ENCODE measurements around the gene THAP10.

DNA sequence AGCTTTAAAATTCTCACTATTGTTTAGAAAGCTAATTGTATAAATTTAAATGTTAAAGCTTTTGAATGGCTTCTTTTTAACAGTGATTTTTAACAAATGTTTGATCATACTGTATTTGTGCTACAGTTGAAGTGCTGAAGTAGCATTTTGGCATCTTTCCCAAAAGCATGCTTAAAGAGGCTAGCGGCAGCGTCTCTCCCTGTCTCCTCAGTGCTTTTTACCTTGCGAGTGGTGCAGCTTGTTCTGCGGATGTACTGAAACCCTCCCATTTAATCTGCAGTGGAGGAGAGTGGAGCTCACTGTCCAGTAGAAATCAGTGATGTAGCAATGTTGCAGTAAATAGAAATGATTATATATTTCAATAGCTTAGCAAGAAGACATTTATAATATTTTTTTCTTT lies 44.1 kb upstream of the THAP10 start:
- TF ChIP-seq, protein P1, sequence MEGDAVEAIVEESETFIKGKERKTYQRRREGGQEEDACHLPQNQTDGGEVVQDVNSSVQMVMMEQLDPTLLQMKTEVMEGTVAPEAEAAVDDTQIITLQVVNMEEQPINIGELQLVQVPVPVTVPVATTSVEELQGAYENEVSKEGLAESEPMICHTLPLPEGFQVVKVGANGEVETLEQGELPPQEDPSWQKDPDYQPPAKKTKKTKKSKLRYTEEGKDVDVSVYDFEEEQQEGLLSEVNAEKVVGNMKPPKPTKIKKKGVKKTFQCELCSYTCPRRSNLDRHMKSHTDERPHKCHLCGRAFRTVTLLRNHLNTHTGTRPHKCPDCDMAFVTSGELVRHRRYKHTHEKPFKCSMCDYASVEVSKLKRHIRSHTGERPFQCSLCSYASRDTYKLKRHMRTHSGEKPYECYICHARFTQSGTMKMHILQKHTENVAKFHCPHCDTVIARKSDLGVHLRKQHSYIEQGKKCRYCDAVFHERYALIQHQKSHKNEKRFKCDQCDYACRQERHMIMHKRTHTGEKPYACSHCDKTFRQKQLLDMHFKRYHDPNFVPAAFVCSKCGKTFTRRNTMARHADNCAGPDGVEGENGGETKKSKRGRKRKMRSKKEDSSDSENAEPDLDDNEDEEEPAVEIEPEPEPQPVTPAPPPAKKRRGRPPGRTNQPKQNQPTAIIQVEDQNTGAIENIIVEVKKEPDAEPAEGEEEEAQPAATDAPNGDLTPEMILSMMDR (IDR thresholded peaks at IDR 0.05; ENCODE audit: insufficient read depth, low read length): no peak
- TF ChIP-seq POLR2AphosphoS5 (IDR thresholded peaks at IDR 0.05; ENCODE audit: low read depth): no peak
- TF ChIP-seq, protein P2, sequence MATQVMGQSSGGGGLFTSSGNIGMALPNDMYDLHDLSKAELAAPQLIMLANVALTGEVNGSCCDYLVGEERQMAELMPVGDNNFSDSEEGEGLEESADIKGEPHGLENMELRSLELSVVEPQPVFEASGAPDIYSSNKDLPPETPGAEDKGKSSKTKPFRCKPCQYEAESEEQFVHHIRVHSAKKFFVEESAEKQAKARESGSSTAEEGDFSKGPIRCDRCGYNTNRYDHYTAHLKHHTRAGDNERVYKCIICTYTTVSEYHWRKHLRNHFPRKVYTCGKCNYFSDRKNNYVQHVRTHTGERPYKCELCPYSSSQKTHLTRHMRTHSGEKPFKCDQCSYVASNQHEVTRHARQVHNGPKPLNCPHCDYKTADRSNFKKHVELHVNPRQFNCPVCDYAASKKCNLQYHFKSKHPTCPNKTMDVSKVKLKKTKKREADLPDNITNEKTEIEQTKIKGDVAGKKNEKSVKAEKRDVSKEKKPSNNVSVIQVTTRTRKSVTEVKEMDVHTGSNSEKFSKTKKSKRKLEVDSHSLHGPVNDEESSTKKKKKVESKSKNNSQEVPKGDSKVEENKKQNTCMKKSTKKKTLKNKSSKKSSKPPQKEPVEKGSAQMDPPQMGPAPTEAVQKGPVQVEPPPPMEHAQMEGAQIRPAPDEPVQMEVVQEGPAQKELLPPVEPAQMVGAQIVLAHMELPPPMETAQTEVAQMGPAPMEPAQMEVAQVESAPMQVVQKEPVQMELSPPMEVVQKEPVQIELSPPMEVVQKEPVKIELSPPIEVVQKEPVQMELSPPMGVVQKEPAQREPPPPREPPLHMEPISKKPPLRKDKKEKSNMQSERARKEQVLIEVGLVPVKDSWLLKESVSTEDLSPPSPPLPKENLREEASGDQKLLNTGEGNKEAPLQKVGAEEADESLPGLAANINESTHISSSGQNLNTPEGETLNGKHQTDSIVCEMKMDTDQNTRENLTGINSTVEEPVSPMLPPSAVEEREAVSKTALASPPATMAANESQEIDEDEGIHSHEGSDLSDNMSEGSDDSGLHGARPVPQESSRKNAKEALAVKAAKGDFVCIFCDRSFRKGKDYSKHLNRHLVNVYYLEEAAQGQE (IDR thresholded peaks at IDR 0.05; ENCODE audit: insufficient replicate concordance, low read depth): no peak
